ENCODE results near the gene ACTG2. TPM values are rescaled to one million over a fixed set of nuclear protein-coding genes. Genes with fewer than 3 reads are reported as not detected.
A peak's percentile ranks its signal among the peaks of the same experiment; 100 is the strongest.

ACTG2 gene
- total RNA-seq, 1 donor from 2014 or later: not detected

DNA sequence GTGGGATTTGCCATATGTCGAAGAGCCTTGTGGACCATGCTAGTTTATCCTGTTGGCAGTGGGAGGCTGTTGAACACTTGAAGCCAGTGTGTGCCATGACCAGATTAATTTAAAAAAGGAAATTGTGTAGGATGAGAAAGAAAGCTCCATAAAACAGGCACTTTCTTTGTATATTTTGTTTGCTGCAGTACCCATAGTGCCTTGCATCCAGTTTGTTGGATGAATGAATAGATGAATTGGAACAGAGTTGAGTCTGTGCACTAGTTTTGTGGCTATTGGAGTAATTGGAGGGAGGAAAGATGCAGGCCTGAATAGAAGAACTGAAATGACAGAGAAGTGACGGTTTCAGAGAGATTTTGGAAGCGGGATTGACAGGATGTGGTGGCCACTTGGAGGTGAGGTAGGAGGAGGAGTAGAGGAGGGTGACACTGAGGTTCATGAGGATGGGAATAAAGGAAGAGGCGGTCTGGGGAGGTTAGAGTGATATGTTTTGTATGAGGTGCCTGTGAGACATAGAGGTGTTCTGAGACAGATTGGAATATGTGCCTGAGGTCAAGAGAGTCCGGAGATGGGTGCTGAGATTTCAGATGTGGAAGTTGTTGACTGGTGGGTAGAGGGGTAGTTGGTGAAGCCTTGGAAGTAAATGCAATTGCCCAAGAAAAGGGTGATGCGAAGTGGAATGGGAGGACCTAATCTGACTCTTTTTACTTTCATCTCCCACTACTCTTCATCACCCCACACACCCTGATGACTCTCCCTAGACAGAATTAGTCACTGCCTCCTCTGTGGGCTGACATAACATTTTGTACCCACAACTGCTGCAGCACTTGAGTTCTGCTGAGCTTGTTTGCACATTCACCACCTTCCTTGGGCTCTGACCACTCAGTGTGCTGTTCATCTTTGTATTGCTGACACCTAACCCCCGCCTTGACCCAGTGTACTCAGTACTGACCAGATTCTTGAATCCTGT, 39.0 kb downstream of the ACTG2 start:
- no peak for DNase-seq
- Mint-ChIP-seq H3K27me3 (ENCODE audit: unreplicated experiment) (peaks cover 2% of the 10 kb centered on the region), H3K36me3 (ENCODE audit: unreplicated experiment) (no peaks in the 10 kb centered on the region), H3K4me3 (ENCODE audit: unreplicated experiment) (no peak overlapping the region), H3K9me3 (ENCODE audit: unreplicated experiment) (peaks cover 2% of the 10 kb centered on the region), H3K4me1 (ENCODE audit: low read depth, unreplicated experiment) (peaks cover 12% of the 10 kb centered on the region), H3K27ac (ENCODE audit: unreplicated experiment) (peak overlapping the region; percentile 25)
- TF ChIP-seq, protein P1, sequence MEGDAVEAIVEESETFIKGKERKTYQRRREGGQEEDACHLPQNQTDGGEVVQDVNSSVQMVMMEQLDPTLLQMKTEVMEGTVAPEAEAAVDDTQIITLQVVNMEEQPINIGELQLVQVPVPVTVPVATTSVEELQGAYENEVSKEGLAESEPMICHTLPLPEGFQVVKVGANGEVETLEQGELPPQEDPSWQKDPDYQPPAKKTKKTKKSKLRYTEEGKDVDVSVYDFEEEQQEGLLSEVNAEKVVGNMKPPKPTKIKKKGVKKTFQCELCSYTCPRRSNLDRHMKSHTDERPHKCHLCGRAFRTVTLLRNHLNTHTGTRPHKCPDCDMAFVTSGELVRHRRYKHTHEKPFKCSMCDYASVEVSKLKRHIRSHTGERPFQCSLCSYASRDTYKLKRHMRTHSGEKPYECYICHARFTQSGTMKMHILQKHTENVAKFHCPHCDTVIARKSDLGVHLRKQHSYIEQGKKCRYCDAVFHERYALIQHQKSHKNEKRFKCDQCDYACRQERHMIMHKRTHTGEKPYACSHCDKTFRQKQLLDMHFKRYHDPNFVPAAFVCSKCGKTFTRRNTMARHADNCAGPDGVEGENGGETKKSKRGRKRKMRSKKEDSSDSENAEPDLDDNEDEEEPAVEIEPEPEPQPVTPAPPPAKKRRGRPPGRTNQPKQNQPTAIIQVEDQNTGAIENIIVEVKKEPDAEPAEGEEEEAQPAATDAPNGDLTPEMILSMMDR (IDR thresholded peaks at IDR 0.05; ENCODE audit: partially characterized antibody, unreplicated experiment): no peak

DNA sequence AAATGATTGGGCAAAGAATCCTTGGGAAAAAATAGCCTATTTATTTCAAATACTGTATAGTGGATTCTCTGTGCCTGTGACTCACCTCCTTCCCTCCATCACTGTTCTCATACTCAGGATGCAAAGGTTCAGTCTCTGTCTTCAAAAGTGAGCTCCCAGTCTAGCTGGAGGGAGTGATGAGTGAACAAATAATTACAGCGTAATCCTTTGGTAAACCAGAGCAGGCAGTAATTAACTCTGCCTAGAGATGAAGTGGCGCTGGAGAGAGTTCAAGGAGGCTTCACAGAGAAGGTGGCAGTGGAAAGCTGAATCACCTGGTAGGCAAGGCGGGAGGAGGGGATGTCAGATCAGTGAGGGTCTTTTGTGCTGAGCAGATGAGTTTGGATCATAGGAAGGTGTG, 40.4 kb downstream of the ACTG2 start:
- Mint-ChIP-seq H3K27ac (ENCODE audit: unreplicated experiment) (peak overlapping the region; percentile 53), H3K4me3 (ENCODE audit: unreplicated experiment) (no peak overlapping the region), H3K27me3 (ENCODE audit: unreplicated experiment) (peaks cover 2% of the 10 kb centered on the region), H3K4me1 (ENCODE audit: low read depth, unreplicated experiment) (peaks cover 11% of the 10 kb centered on the region), H3K9me3 (ENCODE audit: unreplicated experiment) (peaks cover 2% of the 10 kb centered on the region), H3K36me3 (ENCODE audit: unreplicated experiment) (no peaks in the 10 kb centered on the region)
- TF ChIP-seq, protein P1 (IDR thresholded peaks at IDR 0.05; ENCODE audit: partially characterized antibody, unreplicated experiment): no peak
- DNase-seq: no peak

DNA sequence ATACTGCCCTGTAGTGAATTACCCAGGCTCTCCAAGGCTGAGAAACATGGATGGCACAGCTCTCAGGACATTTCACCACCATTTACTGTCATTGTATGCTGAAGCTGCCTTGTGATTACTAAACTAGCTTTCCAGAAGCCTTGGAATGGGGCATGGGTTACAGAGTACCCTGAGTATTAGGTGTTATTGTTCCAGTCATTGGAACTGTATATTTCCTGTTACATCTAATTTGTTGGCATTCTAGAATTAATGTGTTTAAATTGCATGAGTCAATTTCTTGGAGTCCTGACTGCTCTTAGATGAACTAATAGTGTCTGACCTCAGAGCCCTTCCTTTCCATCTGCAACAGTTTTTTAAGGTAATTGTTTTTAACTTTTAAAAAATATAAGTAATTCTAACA, 42.8 kb downstream of the ACTG2 start:
- H3K36me3 Mint-ChIP-seq (ENCODE audit: unreplicated experiment): no peaks in the 10 kb centered on the region
- DNase-seq: no peak

DNA sequence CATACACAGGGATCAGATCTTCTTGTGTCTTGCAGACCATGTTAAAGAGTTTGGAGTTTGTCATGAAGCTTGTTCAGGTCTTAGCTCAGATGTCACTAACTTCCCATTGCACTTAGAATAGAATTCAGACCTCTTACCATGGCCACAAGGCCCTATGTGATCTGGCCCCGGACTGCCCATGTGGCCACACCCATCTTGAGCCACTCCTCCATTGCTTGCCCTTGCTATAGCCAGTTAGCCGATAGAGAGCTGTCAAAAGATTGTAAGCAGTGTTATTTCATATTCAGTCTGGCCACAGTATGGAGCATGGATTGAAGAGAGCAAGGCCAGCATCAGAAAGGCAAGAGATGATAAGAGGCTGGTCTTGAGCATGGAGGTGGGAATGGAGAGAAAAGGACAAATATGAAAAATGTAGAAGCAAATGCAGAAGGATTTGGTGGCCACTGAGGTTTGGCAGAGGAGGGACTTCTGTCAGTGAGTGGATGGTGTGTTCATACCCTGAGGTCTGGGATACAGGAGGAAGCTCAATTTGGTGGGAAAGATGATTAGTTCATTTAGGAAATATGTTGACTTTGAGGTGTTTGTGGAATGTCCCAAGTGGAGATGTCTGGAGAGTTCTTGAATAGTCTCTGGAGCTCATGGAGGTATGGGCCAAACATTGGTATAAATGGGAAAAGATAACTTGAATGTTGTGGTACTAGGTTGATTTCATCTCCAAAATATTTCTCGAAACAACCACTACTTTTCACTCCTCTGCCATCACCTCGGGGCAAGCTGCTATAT, 44.5 kb downstream of the ACTG2 start:
- peaks cover 2% of the 10 kb centered on the region for H3K4me1 Mint-ChIP-seq (ENCODE audit: low read depth, unreplicated experiment)
- H3K9me3 Mint-ChIP-seq (ENCODE audit: unreplicated experiment): no peaks in the 10 kb centered on the region
- H3K36me3 Mint-ChIP-seq (ENCODE audit: unreplicated experiment): no peaks in the 10 kb centered on the region
- H3K4me3 Mint-ChIP-seq (ENCODE audit: unreplicated experiment): no peak overlapping the region
- H3K27me3 Mint-ChIP-seq (ENCODE audit: unreplicated experiment): peaks cover 2% of the 10 kb centered on the region
- TF ChIP-seq, protein P1 (IDR thresholded peaks at IDR 0.05; ENCODE audit: partially characterized antibody, unreplicated experiment): no peak
- no peak overlapping the region for H3K27ac Mint-ChIP-seq (ENCODE audit: unreplicated experiment)
- no peak for DNase-seq

More for the DNA sequence above, 42.8 kb downstream of the ACTG2 start:
- H3K27ac Mint-ChIP-seq (ENCODE audit: unreplicated experiment): no peak overlapping the region
- H3K4me1 Mint-ChIP-seq (ENCODE audit: low read depth, unreplicated experiment): peaks cover 3% of the 10 kb centered on the region
- no peaks in the 10 kb centered on the region for H3K9me3 Mint-ChIP-seq (ENCODE audit: unreplicated experiment)
- no peak overlapping the region for H3K4me3 Mint-ChIP-seq (ENCODE audit: unreplicated experiment)
- TF ChIP-seq, protein P1 (IDR thresholded peaks at IDR 0.05; ENCODE audit: partially characterized antibody, unreplicated experiment): no peak
- H3K27me3 Mint-ChIP-seq (ENCODE audit: unreplicated experiment): peaks cover 2% of the 10 kb centered on the region
